GM21576 (cell line): ENCODE results near the gene PCNX1.

Experiments used
- ATAC-seq: cut with Tn5 transposase; IDR thresholded peaks from one replicate; pipeline ENCODE4 v1.9.1; 2021; ENCODE audit warnings: mild to moderate bottlenecking, moderate library complexity; ENCODE audit not compliant: unreplicated experiment

Gene PCNX1

GRCh38 chr14:70887737-70888499 is 19.3 kb upstream of the PCNX1 start:
- ATAC-seq = no peak

GRCh38 chr14:70888681-70889175 is 18.5 kb upstream of the PCNX1 start:
- no peak for ATAC-seq

- no peak for ATAC-seq
Measured at GRCh38 chr14:70889555-70889954, 17.7 kb upstream of the PCNX1 start.

GRCh38 chr14:70890826-70891659 is 16.2 kb upstream of the PCNX1 start:
- no peak for ATAC-seq

GRCh38 chr14:70891737-70892136 is 15.5 kb upstream of the PCNX1 start:
- ATAC-seq = no peak

- no peak for ATAC-seq
Measured at GRCh38 chr14:70893062-70893845, 14.0 kb upstream of the PCNX1 start.

- ATAC-seq = no peak
Measured at GRCh38 chr14:70893858-70894291, 13.4 kb upstream of the PCNX1 start.

- no peak for ATAC-seq
Measured at GRCh38 chr14:70894868-70895267, 12.4 kb upstream of the PCNX1 start.

GRCh38 chr14:70896317-70896716 is 10.9 kb upstream of the PCNX1 start:
- ATAC-seq = no peak

GRCh38 chr14:70896981-70897380 is 10.3 kb upstream of the PCNX1 start:
- no peak for ATAC-seq

- ATAC-seq = no peak
Measured at GRCh38 chr14:70897464-70897863, 9.8 kb upstream of the PCNX1 start.

- no peak for ATAC-seq
Measured at GRCh38 chr14:70898111-70898745, 9.0 kb upstream of the PCNX1 start.

GRCh38 chr14:70901269-70901668 is 6.0 kb upstream of the PCNX1 start:
- no peak for ATAC-seq

GRCh38 chr14:70902184-70902583 is 5.1 kb upstream of the PCNX1 start:
- no peak for ATAC-seq

- no peak for ATAC-seq
Measured at GRCh38 chr14:70904373-70904772, 2.9 kb upstream of the PCNX1 start.

- ATAC-seq = no peak
Measured at GRCh38 chr14:70905301-70905700, 2.0 kb upstream of the PCNX1 start.

GRCh38 chr14:70906793-70907175 is 475 bp upstream of the PCNX1 start:
- no peak for ATAC-seq

- ATAC-seq = peak; percentile 32
Measured at GRCh38 chr14:70907996-70908934, 1.0 kb downstream of the PCNX1 start.

GRCh38 chr14:70908935-70909641 is 1.8 kb downstream of the PCNX1 start:
- no peak for ATAC-seq
